Suppressor macrophage treated with lipopolysaccharide for 1 hour (primary cell): Measurements from ENCODE around the gene LARP4B.

ENCODE experiments used
- DNase-seq, 3 donors: peaks; one replicate each; pipeline ENCODE4 v3.0.0-alpha.2; 2020 to 2022

Gene LARP4B

DNA sequence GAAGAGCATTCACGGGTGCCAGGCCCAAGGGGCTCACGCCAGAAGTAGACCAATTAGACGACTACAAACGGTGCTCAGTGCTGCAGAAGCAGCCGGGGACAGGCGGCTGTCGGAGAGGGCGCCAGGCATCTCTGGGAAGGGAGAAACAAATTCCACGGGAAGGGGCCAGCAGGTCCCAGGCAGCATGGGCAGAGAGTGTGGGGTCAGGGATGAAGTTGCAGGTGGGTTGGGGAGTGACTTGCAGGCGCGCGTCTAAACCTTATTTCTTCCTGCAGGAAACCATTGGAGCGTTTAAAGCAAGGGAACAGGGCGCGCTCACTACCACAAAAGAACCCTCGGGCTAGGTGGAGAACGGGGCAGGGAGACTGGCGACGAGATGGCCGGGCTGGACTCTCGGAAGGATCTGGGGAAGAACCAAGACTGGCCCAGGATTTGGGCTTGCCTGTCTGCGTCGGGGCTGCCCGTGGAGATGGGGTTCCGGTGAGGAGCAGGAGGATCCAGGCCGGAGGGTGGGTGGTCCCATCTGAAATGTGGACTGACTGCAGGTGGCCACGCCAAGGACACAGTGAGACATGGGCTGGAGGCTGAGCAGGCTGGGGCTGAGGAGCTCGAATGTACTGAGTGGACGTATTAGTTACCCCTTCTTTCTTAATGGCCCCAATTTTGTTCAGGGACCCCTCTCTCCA lies 125.7 kb downstream of the LARP4B start:
- DNase-seq = no peak

DNA sequence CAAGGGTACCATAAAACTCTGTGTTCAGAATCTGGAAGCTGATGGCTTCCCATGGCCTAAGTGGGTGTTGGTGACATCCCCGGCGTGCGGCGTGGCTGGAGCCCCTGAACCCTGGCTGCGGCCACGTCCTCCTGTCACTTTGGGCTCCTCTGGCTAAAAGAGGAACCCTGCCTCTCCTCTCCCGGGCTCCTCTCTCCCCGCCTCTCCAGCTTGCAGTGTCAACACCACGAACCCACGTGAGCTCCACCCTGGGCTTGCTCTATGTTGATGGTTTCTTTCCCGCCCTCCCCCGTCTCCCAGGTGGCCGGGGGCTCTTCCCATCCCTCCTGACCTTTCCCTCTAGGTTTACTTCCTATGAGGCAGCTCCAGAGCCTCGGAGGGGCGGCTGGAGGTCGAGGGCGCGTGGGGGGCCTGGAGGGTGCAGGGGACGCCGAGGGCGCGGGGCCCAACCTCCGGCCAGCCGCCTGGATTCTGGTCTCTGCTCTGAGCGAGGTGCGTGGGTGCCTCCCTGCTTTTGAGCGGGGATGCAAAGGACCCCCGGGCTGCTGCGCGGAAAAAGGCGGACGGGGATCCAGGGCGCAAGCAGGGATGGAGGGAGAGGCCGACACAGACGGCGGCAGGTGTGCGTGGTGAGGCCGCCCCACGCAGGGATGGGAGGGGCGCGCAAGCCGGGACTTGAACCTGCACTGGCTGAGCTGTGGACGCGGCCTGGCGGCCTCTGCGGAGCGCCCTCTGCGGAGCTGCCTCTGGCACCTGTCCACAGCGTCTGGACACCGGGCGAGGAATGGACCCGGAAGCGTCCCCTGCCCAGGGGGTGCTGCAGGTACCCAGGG lies 126.5 kb downstream of the LARP4B start:
- peak; percentile 34 to 45 (median 41) for DNase-seq

DNA sequence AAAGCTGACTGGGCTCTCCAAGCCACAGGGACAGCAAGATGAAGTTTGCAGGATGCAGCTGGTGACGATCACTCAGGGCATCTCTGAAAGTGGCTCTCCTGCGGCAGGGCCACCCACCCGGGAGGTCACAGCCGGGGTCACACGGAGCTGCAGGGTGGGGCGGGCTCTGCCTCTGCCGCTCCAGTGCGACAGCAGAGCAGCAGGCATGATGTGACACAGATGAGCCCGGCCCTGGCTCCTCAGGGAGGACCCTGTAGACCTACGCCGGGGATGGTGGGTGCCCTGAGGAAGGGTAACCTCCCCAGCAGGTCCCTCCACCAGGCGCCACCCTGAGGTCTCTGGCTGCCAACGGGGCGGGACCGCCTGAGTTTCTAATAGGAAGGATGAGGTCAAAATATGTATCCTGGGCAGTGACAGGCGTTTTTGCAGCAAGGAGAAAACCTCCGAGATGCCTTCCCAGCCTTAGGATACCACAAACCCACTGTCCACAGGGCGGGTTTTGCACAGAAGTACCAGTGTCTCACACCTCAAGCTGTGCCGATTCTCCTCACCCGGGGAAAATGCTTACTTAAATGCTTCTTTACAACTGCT lies 127.2 kb downstream of the LARP4B start:
- DNase-seq = no peak

DNA sequence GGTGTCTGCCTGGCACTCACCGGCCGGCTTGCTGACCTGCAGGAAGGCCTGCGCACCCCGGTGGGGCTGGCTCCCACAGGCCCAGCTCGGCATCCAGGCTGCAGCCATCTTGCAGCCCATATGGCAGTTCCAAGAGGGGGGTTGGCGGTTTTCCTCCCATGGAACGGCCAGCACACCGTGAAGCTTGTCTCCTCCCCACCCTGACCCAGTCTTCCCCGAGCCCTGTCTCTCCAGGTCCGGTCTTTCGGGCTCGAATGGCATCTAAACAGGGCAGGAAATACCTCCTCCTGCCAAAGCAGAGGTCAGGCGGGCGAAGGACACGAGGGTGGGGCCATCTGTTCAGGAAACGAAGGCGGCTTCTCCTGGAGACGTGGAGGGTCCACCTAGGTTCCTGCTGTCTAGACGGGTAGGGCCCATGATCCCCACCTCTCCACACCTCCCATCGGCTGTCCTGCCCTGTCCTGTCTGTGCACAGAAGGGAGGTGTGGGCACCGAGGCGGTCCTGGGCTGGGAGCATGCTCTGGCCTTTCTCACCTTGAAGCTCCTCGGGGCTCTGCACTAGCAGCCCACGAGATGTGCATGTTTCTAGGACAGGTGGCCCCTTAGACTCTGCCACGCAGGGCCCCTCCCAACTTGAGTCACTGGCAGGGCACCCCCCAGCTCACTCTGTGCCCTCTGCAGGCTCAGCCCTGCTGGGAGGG lies 128.3 kb downstream of the LARP4B start:
- DNase-seq = no peak

DNA sequence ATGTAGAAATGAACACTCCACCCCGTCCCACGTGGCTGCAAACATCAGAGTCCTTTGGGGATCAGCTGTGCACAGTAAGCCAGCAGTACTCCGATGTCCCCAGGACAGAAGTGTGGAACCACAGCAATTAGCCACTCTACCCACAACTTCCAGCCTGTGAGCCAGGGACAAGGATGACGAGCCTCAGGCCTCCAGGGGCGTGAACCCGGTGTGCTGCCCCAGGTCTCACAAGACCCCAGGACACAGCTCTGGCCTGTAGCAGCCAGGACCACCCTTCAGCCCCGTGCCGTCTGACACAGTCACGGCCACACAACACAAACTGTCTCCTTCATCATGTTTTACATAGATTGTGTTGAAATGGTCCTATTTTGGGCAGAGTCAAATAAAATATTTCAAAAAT lies 129.0 kb downstream of the LARP4B start:
- no peak for DNase-seq

DNA sequence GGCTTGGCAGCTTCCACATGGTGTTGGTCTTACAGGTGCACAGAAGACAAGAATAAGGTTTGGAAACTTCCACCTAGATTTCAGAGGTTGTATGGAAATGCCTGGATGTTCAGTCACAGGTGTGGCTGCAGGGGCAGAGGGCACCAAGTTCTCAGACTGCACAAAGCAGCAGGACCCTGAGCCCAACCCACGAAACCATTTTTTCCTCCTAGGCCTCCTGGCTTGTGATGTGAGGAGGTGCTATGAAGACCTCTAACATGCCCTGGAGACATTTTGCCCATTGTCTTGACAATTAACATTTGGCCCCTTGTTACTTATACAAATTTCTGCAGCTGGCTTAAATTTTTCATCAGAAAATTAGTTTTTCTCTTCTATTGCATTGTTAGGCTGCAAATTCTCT lies 134.3 kb downstream of the LARP4B start:
- no peak for DNase-seq

DNA sequence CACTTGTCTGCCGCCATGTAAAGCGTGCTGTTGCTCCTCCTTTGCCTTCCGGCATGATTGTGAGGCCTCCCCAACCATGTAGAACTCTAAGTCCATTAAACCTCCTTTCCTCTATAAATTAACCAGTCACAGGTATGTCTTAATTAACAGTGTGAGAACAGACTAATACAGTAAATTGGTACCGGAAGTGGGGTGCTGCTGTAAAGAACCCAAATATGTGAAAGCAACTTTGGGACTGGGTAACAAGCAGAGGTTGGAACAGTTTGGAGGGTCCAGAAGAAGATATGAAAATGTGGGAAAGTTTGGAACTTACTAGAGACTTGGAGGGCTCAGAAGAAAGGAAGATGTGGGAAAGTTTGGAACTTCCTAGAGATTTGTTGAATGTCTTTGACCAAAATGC lies 135.3 kb downstream of the LARP4B start:
- no peak for DNase-seq

DNA sequence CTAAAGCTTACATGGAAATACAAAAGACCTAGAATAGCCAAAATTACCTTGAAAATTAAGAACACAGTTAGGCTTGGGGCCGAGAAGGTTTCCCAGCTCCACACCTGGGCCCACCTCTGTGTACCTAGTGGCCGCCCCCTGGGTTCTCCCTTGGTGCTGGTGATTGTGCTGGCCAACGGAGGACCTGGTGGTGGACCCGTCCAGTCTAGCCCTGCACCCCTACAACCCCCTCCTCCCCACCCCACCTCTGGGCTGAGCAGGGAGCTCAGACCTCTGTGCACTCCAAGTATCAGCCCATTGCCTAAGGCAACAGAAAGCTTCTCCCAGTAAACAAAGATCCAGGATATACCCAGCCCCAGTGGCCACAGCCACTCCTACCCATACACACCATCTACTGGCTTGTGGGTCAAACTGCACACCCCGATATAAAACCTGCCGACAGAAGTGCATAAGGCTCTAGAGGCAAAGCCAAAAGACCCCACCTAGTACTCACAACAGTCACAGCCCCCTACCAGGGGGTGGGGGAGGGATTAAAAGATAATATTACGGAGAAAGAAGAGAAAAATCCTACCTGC lies 137.0 kb downstream of the LARP4B start:
- no peak for DNase-seq

DNA sequence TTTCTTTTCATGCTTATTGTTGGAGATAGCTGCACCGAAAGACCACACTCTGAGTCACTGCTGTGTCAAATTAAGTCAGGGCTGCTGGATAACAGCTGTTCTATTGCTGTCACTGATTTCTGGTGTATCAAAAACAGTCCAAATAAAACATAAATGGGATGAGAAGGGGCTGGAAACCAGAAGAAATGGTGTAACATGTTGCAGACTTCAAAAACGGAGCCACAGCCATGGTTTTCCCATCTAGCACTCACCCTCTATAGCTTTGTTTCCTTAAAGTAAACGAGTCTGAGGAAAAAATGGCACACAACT lies 138.8 kb downstream of the LARP4B start:
- no peak for DNase-seq

DNA sequence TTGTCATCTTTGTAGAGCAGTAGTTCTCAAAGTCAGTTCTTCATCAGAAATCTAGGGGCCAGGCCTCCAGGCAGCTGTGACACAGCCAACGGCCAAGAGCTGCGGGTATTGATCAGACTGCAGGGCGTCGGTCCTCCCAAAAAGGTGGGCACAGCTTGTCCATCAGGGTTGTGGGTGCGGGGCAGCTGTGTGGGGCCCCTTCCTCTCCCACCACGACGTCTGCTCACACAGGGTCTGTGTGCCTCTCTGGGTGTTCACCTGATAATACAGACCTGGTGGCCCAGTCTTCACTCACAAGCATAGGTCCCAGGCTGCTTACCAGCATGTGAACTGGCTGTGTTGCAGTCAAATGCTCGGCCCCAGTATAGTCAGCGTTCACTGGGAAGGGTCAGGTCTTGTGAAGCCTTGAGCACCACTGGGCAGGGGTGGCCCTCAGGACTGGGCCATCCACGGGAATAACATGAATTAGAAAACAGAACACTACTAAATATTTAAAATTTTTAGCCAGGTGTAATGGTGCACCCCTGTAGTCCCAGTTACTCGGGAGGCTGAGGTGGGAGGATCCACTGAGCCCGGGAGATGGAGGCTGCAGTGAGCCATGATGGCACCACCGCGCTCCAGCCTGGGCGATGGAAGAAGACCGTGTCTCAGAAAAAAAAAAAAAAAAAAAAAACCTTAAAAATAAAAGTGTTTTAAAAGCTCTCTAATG lies 139.3 kb downstream of the LARP4B start:
- DNase-seq = no peak

DNA sequence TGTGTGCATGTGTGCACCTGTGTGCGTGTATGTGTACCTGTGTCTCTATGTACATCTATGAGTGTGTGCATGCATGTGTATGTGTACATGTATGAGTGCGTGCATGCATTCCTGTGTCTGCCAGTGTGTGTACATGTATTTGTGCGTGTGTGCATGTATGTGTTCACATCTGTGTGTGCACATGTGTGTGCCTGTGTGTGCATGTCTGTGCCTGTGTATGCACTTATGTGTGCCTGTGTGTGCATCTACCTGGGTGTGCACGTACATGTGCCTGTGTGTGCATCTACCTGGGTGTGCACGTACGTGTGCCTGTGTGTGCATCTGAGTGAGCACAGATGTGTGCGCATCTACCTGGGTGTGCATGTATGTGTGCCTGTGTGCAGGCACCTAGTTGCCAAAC lies 139.9 kb downstream of the LARP4B start:
- DNase-seq = no peak

DNA sequence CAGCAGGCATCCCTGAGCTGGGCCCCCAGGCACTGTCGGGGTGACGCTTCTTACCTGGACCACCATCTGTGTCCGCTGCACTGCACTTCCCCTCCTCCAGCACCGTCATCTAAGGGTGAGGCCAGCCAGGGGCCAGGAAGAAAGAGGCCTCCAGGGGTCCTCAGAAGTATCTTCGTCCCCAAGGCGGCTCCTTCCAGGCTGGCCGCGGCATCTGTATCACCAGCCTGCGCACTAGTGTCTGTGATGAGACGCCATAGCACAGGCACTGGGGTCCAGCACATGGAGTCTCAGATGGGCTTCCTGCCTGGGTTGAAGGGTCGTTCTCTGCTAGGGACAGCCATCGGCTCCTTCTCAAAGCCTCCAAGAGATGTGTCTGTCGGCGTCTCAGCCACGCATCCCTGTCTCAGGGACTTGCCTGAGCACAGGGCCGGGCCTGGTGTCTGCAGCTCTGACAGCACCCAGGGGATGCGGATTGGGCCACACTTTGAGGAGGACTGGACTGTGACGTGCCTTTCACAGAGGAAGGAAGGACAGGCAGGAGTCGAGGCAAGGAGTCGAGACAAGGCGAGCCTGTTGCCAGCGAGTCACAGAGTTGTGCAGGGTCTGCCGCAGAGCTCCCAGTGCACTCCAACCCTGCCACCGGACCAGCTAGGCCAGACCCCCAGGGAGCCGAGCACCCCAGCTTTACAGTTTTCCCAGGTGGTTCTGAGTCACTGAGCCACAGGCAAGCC lies 140.5 kb downstream of the LARP4B start:
- DNase-seq = no peak

DNA sequence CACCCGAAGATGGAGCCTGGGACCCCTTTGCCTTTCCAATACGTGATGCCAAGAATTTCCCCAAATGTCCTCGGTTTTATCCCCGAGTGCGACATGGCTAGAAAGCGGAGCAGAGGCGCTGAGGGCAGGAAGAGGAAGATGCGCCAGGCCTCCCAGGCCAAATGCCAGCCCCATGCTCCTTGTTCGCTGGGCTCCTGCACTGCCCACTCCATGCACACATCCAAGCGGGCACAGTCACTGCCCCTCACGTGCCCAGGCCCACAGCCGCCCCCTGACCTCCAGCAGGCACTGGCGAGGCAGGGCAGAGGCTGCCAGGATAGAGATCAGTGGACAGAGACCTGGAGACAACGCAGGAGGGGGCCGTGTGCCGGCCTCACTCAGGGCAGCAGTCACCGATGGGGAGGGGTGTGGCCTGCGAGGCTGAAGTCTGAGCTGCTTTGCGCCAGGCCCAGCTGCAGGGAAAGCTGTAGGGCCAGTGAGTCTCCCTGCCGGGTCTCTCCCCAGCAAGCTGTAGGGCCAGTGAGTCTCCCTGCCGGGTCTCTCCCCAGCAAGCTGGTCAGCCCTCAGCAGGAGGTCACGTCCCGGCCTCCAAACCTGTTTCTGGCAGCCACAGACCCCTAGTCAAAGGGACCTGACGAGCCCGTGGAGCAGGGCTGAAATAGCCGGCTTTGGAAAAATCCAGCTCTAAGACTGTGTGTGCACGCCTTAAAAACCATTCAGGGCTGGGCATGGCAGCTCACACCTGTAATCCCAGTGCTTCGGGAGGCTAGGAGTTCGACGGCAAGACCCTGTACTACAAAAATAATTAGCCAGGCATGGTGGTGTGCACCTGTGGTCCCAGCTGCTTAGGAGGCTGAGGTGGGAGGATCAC lies 141.4 kb downstream of the LARP4B start:
- DNase-seq = no peak

DNA sequence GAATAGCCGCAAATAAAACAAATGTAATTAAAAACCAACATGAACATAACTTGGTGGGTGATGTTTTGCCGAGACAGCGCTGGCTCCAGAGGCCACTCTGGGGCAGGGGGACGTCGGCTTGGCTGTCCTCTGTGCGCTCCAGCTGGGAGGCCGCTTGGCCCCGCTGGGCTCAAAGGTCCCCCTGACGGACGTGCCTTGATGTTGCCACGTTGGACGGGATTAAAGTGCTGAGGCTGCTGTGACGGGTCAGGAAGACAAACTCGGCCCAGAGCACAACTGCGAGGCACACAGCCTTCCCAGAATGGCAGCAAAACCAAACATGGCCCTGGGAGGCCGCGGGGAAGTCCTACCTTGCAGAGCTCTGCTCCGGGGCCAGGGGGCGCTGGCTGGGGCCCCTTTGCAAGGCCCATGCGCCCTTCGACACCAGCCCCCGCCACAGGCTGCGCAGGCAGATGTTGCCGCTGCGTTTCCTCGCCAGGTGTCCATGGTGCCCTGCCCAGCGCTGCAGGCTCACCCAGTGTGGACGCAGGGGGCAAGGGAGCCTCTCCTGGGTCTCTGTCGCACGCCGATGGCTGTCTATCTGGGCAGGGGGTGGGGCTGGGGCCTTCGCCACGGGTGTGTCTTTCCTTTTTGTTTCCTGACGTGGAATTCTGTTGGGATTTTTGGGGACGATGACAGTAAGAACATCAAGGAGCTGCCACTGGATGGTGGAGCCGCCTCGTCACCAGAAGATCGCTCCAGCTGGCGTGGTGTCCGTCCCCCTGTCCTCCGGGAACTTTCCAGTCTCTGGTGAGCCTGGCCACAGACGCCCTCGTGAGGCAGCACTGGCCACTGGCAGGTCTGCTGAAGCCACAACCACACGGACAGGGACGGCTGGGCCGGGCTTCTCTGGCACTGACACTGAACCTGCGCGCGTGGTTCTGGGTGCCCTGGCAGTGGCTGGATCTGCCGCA lies 142.4 kb downstream of the LARP4B start:
- DNase-seq = peak; percentile 65 to 80 (median 73)

DNA sequence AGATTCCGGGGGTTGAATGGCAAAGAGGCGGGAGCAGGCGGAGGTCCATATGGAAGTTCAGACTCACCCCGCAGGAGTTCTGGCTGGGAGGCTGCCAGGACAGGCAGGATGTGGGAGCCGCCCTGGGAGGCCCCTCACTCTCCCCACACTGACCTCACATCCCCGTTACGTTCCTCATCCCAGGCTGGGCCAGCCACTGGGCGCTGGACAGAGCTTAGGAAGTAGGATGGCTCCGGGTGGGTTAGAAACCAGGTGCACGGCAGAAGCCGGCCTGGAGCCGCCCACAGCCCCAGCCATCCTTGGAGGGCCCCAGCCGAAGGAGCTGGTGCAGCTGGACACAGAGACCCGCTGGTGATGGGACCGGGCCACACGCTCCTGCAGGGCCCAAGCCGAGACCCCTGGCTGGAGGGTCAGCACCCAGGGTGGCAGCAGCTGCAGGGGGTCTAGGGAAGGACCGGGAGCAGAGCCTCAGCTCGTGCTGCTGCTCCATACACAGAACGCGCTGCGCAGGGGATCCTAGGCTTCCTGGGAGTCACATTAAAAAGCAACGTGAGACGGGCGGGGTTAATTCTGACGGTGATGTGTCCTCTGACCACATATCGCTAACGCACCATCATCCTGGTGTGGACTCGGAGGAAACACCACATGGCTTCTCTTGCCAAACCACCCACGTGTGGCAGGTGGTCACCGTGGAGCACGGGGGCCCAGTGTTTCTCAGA lies 143.4 kb downstream of the LARP4B start:
- no peak for DNase-seq

DNA sequence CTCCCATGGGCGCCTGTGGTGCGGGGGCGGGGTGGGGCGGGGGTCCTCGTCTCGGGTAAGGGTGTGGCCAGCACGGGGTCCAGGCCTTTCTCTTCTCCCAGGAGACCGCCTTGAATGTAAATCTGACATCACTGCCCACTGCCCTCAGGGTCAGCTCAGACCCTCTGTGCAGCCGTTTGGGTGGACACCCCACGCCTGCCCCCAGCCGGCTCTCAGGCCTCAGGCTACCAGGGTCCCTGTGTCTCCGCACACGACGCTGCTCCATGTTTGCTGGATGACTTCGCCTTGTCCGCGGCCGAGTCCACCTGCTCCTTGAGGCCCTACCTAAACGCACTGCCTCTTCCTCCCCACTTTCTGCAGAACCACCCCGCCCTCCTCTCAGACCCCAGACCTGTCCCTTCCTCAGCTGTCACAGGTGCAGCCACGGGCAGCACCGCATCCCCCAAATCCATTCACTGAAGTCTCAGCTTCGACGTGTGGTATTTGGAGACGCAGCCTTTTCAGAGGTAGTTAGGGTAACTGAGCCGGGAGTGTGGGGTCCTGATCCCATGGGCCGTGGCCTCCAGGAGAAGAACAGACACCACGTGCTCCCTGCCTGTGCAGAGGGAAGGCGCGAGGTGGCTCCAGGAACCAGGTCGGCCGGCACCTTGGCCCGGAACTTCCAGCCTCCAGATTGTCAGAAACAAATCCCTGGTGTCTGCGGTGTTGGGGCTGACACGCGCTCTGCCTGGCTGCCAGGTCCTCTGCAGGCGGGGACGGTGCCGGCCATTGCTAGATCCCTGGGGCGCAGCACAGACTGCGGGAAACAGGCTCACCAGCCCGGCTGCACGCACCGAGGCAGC lies 144.7 kb downstream of the LARP4B start:
- DNase-seq = no peak

DNA sequence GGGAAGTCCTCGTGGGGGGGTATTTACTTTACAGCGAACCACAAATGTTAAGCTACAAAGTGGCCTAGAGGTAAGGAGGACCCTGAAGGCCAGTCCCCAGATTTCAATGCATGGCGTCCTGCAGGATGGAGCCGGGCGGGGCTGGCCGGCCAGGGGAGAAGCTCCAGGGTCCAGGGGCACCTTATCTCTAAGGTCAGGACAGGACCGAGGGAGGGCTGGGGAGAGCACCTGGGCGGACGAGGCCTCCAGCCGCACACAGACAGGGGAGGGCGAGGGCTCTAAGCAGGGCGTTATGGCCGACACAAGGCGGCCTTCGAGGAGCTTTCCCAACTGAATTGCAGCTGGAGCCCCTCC lies 145.7 kb downstream of the LARP4B start:
- no peak for DNase-seq
